ENCODE measurements around the gene HBP1. TPM values are rescaled to one million over a fixed set of nuclear protein-coding genes. Genes with fewer than 3 reads are reported as not detected.

HBP1 gene
- total RNA-seq, 1 experiment from 2014 or later: 31.0 TPM

- TF ChIP-seq, protein P1, sequence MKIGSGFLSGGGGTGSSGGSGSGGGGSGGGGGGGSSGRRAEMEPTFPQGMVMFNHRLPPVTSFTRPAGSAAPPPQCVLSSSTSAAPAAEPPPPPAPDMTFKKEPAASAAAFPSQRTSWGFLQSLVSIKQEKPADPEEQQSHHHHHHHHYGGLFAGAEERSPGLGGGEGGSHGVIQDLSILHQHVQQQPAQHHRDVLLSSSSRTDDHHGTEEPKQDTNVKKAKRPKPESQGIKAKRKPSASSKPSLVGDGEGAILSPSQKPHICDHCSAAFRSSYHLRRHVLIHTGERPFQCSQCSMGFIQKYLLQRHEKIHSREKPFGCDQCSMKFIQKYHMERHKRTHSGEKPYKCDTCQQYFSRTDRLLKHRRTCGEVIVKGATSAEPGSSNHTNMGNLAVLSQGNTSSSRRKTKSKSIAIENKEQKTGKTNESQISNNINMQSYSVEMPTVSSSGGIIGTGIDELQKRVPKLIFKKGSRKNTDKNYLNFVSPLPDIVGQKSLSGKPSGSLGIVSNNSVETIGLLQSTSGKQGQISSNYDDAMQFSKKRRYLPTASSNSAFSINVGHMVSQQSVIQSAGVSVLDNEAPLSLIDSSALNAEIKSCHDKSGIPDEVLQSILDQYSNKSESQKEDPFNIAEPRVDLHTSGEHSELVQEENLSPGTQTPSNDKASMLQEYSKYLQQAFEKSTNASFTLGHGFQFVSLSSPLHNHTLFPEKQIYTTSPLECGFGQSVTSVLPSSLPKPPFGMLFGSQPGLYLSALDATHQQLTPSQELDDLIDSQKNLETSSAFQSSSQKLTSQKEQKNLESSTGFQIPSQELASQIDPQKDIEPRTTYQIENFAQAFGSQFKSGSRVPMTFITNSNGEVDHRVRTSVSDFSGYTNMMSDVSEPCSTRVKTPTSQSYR (CRISPR knock-in tag; IDR thresholded peaks at IDR 0.05): no peak
- TF ChIP-seq, protein P2, sequence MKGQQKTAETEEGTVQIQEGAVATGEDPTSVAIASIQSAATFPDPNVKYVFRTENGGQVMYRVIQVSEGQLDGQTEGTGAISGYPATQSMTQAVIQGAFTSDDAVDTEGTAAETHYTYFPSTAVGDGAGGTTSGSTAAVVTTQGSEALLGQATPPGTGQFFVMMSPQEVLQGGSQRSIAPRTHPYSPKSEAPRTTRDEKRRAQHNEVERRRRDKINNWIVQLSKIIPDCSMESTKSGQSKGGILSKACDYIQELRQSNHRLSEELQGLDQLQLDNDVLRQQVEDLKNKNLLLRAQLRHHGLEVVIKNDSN (CRISPR knock-in tag; IDR thresholded peaks at IDR 0.05): no peak
- TF ChIP-seq TCF7 (CRISPR knock-in tag; IDR thresholded peaks at IDR 0.05; ENCODE audit: low read depth): no peak
Measured at GRCh38 chr7:107157091-107157490, 11.7 kb upstream of the HBP1 start (continued).

DNA sequence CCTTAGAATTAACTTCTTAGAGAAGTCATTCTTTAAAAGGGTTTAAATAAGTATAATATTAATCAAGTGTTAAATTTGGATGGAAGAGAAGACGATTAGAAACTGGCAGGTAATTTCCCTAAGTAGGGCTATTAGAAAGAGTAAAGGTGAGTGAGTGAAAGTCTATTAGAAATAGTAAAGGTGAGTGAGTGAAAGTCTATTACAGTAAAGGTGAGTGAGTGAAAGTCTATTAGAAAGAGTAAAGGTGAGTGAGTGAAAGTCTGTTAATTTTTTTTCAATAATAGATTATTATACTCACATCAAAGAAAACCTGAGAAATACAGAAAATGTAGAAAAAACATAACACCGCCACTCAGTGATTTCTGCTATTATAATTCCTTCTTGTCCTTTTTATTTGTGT is 10.8 kb upstream of the HBP1 start:
- Mint-ChIP-seq H3K27ac (no peak overlapping the region), H3K36me3 (peaks cover 8% of the 10 kb centered on the region; the same call in 1 of the 2 replicates), H3K27me3 (ENCODE audit: low read depth) (no peaks in the 10 kb centered on the region), H3K4me1 (no peaks in the 10 kb centered on the region), H3K9me3 (peaks cover 5% of the 10 kb centered on the region), H3K4me3 (no peak overlapping the region)
- TF ChIP-seq HMGXB4 (CRISPR knock-in tag; IDR thresholded peaks at IDR 0.05) (no peak), ZNF512 (CRISPR knock-in tag; IDR thresholded peaks at IDR 0.05; ENCODE audit: borderline replicate concordance) (no peak), CREM (CRISPR knock-in tag; IDR thresholded peaks at IDR 0.05) (no peak), ZNF263 (CRISPR knock-in tag; IDR thresholded peaks at IDR 0.05; ENCODE audit: low read depth) (no peak), FOXK1 (CRISPR knock-in tag; IDR thresholded peaks at IDR 0.05) (no peak), ZNF232 (CRISPR knock-in tag; IDR thresholded peaks at IDR 0.05) (no peak), PRDM15 (CRISPR knock-in tag; IDR thresholded peaks at IDR 0.05) (no peak), ZNF423 (CRISPR knock-in tag; IDR thresholded peaks at IDR 0.05) (no peak), ELF4 (CRISPR knock-in tag; IDR thresholded peaks at IDR 0.05; ENCODE audit: low read depth) (no peak), SP1 (CRISPR knock-in tag; conservative IDR thresholded peaks at IDR 0.05) (no peak)
- TF ChIP-seq, protein P3, sequence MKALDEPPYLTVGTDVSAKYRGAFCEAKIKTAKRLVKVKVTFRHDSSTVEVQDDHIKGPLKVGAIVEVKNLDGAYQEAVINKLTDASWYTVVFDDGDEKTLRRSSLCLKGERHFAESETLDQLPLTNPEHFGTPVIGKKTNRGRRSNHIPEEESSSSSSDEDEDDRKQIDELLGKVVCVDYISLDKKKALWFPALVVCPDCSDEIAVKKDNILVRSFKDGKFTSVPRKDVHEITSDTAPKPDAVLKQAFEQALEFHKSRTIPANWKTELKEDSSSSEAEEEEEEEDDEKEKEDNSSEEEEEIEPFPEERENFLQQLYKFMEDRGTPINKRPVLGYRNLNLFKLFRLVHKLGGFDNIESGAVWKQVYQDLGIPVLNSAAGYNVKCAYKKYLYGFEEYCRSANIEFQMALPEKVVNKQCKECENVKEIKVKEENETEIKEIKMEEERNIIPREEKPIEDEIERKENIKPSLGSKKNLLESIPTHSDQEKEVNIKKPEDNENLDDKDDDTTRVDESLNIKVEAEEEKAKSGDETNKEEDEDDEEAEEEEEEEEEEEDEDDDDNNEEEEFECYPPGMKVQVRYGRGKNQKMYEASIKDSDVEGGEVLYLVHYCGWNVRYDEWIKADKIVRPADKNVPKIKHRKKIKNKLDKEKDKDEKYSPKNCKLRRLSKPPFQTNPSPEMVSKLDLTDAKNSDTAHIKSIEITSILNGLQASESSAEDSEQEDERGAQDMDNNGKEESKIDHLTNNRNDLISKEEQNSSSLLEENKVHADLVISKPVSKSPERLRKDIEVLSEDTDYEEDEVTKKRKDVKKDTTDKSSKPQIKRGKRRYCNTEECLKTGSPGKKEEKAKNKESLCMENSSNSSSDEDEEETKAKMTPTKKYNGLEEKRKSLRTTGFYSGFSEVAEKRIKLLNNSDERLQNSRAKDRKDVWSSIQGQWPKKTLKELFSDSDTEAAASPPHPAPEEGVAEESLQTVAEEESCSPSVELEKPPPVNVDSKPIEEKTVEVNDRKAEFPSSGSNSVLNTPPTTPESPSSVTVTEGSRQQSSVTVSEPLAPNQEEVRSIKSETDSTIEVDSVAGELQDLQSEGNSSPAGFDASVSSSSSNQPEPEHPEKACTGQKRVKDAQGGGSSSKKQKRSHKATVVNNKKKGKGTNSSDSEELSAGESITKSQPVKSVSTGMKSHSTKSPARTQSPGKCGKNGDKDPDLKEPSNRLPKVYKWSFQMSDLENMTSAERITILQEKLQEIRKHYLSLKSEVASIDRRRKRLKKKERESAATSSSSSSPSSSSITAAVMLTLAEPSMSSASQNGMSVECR (CRISPR knock-in tag; IDR thresholded peaks at IDR 0.05; ENCODE audit: borderline replicate concordance): no peak
- TF ChIP-seq, protein P4, sequence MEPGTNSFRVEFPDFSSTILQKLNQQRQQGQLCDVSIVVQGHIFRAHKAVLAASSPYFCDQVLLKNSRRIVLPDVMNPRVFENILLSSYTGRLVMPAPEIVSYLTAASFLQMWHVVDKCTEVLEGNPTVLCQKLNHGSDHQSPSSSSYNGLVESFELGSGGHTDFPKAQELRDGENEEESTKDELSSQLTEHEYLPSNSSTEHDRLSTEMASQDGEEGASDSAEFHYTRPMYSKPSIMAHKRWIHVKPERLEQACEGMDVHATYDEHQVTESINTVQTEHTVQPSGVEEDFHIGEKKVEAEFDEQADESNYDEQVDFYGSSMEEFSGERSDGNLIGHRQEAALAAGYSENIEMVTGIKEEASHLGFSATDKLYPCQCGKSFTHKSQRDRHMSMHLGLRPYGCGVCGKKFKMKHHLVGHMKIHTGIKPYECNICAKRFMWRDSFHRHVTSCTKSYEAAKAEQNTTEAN (CRISPR knock-in tag; IDR thresholded peaks at IDR 0.05): no peak
- CTCF ChIA-PET: no interaction called here
- ATAC-seq (no peak), DNase-seq (ENCODE audit: low spot score) (no peak)
- POLR2A ChIA-PET: no interaction called here
